Neural progenitor cell (in vitro differentiated cells): ENCODE measurements around the gene TSR1.

Experiments used
- EZH2phosphoT487 ChIP-seq: fragments of 200-600 bp; sonication (generic); IDR thresholded peaks from 2 replicates; pipeline ENCODE4 v1.6.1; 2017; ENCODE audit warnings: antibody characterized with exemption
- TF ChIP-seq, protein P1 (sequence below): fragments of 200-600 bp; sonication (generic); IDR thresholded peaks from 2 replicates; pipeline ENCODE4 v1.5.1; 2017; ENCODE audit warnings: antibody characterized with exemption, mild to moderate bottlenecking

DNA sequence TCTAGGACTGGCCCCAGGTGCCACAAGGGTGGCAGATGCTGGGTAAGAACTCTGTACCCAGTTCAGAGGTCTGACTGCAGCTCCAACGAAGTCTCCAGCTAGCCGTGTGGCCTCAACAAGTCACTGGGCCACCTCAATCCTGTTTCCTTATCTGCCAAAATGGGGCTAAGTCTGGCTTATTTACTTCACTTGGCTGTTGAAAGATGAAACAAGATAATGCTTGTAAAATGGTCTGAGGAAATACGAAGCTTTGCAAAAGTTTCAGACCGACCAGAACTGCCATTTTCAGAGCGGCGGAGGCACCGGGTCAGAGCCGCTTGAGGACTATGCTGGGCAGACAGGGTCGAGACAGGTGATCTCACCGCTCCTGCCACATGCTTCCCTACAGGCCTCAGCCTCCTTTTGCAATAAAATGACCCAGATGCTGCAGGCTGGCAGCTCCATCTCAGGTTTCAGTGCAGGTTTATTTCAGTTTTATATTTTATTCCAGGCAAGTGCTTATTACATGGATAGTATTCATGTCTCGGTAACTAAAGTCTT, 47.4 kb upstream of the TSR1 start:
- TF ChIP-seq, protein P1, sequence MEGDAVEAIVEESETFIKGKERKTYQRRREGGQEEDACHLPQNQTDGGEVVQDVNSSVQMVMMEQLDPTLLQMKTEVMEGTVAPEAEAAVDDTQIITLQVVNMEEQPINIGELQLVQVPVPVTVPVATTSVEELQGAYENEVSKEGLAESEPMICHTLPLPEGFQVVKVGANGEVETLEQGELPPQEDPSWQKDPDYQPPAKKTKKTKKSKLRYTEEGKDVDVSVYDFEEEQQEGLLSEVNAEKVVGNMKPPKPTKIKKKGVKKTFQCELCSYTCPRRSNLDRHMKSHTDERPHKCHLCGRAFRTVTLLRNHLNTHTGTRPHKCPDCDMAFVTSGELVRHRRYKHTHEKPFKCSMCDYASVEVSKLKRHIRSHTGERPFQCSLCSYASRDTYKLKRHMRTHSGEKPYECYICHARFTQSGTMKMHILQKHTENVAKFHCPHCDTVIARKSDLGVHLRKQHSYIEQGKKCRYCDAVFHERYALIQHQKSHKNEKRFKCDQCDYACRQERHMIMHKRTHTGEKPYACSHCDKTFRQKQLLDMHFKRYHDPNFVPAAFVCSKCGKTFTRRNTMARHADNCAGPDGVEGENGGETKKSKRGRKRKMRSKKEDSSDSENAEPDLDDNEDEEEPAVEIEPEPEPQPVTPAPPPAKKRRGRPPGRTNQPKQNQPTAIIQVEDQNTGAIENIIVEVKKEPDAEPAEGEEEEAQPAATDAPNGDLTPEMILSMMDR: no peak
- TF ChIP-seq EZH2phosphoT487: no peak
